ENCODE results near the gene KIF1A. TPM values are rescaled to one million over a fixed set of nuclear protein-coding genes. Genes with fewer than 3 reads are reported as not detected.

Gene KIF1A
- total and polyA plus RNA-seq, 2 of the 13 experiments (the other 11 are each of a cell fraction or from before 2014, with no cell fraction given): 0.01 TPM; not detected in 1

DNA sequence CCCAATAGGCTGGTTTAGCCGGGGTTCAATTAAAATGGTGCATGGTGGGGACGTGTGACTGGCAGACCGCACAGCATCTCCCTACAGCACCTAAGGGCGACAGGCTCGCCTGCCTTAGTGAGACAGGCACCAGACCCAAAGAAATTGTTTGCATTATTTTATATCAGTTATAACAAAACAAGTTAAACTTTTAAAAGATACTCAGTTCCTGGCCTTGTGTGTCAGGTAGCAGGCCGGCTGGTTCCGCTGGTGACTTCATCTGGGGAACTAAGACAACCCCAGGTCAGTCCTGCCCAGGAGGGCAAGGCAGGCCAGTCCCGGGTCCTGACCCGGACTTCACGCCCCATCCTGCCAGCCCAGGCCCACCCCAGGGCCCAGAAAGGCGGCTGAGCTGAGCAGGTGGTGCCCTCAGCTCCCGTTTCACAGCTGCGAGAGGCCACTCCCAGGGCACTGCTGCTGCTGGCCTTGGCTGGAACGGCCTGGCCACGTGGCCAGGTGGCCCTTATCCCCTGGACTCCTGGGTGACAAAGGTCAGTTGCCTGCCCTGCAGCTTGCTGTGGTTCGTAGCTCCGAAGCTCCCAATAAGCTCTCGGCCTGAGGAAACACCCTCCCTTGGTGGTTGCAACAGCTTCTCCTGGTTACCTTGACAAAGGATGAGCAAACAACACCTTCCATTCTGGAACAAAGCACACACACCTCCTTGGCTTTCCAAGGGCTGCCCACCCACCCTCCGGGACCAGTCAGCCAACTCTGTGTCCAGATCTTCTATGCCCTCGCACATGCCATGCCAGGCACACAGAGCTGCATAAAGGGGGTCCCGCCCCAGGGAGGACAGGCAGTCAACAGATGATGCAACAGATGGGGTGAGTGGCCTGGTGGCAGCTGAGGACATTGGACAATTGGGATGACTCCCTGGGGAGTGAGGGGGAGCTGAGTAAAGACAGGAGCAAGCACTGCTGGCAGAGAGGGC lies 37.3 kb upstream of the KIF1A start (continued):
- TF ChIP-seq, protein P1, sequence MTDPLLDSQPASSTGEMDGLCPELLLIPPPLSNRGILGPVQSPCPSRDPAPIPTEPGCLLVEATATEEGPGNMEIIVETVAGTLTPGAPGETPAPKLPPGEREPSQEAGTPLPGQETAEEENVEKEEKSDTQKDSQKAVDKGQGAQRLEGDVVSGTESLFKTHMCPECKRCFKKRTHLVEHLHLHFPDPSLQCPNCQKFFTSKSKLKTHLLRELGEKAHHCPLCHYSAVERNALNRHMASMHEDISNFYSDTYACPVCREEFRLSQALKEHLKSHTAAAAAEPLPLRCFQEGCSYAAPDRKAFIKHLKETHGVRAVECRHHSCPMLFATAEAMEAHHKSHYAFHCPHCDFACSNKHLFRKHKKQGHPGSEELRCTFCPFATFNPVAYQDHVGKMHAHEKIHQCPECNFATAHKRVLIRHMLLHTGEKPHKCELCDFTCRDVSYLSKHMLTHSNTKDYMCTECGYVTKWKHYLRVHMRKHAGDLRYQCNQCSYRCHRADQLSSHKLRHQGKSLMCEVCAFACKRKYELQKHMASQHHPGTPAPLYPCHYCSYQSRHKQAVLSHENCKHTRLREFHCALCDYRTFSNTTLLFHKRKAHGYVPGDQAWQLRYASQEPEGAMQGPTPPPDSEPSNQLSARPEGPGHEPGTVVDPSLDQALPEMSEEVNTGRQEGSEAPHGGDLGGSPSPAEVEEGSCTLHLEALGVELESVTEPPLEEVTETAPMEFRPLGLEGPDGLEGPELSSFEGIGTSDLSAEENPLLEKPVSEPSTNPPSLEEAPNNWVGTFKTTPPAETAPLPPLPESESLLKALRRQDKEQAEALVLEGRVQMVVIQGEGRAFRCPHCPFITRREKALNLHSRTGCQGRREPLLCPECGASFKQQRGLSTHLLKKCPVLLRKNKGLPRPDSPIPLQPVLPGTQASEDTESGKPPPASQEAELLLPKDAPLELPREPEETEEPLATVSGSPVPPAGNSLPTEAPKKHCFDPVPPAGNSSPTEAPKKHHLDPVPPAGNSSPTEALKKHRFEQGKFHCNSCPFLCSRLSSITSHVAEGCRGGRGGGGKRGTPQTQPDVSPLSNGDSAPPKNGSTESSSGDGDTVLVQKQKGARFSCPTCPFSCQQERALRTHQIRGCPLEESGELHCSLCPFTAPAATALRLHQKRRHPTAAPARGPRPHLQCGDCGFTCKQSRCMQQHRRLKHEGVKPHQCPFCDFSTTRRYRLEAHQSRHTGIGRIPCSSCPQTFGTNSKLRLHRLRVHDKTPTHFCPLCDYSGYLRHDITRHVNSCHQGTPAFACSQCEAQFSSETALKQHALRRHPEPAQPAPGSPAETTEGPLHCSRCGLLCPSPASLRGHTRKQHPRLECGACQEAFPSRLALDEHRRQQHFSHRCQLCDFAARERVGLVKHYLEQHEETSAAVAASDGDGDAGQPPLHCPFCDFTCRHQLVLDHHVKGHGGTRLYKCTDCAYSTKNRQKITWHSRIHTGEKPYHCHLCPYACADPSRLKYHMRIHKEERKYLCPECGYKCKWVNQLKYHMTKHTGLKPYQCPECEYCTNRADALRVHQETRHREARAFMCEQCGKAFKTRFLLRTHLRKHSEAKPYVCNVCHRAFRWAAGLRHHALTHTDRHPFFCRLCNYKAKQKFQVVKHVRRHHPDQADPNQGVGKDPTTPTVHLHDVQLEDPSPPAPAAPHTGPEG (CRISPR knock-in tag; IDR thresholded peaks at IDR 0.05): 0 out of 2 replicates have a peak, but pooled peaks have one; percentile 70
- peak; percentile 100 for TF ChIP-seq MYC (CRISPR knock-in tag; IDR thresholded peaks at IDR 0.05; ENCODE audit: borderline replicate concordance)
- peak; percentile 99 for TF ChIP-seq ZNF709 (CRISPR knock-in tag; IDR thresholded peaks at IDR 0.05)
- no peak; the same call in 1 of the 2 replicates for TF ChIP-seq ZBTB21 (CRISPR knock-in tag; IDR thresholded peaks at IDR 0.05)
- TF ChIP-seq ZNF572 (CRISPR knock-in tag; IDR thresholded peaks at IDR 0.05): peak; percentile 98
- TF ChIP-seq HDAC6 (IDR thresholded peaks at IDR 0.05; ENCODE audit: low read depth, low read length): no peak
- TF ChIP-seq PRDM15 (CRISPR knock-in tag; IDR thresholded peaks at IDR 0.05): peak; percentile 79; the same call in 1 of the 2 replicates
- TF ChIP-seq CCDC6 (CRISPR knock-in tag; IDR thresholded peaks at IDR 0.05): peak; percentile 96
- TF ChIP-seq NFIB (CRISPR knock-in tag; IDR thresholded peaks at IDR 0.05; ENCODE audit: borderline replicate concordance): no peak
- TF ChIP-seq SP2 (CRISPR knock-in tag; IDR thresholded peaks at IDR 0.05): peak; percentile 68
- TF ChIP-seq MEIS1 (CRISPR knock-in tag; IDR thresholded peaks at IDR 0.05; ENCODE audit: borderline replicate concordance): peak; percentile 24; the same call in 1 of the 2 replicates
- TF ChIP-seq ARNT2 (CRISPR knock-in tag; IDR thresholded peaks at IDR 0.05; ENCODE audit: low read depth): peak; percentile 98
